CD14-positive monocyte (primary cell): Measurements from ENCODE around the gene F10. TPM values are rescaled to one million over a fixed set of nuclear protein-coding genes. Genes with fewer than 3 reads are reported as not detected.
"Not testable (repeated sequence)": the region's sequence is repeated elsewhere in the genome, so short reads cannot be mapped to it uniquely, and the experiment has no call there.

Experiments
- DNase-seq, 3 donors: peaks; one replicate each; pipeline ENCODE4 v3.0.0-alpha.2; 2011 to 2022
- H2AFZ ChIP-seq: 2 replicates; pipeline ENCODE4 v1.6.0; 2012; ENCODE audit warnings: mild to moderate bottlenecking, low read depth, low read length, inconsistent platforms; ENCODE audit not compliant: insufficient read depth, poor library complexity, severe bottlenecking
- H3K27ac ChIP-seq, 2 donors: 1 replicate in 1 of 2; 2 replicates in 1 of 2; pipeline ENCODE4 v1.5.1; 2012 to 2013; ENCODE audit warnings: low read length in 2 of 2, control low read depth in 1 of 2, inconsistent platforms in 1 of 2, low read depth in 1 of 2, mild to moderate bottlenecking in 1 of 2
- H3K27me3 ChIP-seq, 2 donors: one replicate each; pipeline versions ENCODE4 v1.6.0 to v1.6.1; 2011 to 2013; ENCODE audit warnings: low read length in 2 of 2; ENCODE audit not compliant: control insufficient read depth in 2 of 2, insufficient read depth in 2 of 2
- H3K36me3 ChIP-seq, 2 donors: replicated peaks in 1 of 2; 1 replicate in 1 of 2; 2 replicates in 1 of 2; pipeline versions ENCODE4 v1.5.1 to v1.6.1; 2012 to 2013; ENCODE audit warnings: low read length in 2 of 2, control low read depth in 1 of 2, inconsistent platforms in 1 of 2, mild to moderate bottlenecking in 1 of 2; ENCODE audit not compliant: insufficient read depth in 2 of 2, control insufficient read depth in 1 of 2
- H3K4me1 ChIP-seq, 2 donors: 1 replicate in 1 of 2; 2 replicates in 1 of 2; pipeline versions ENCODE4 v1.5.1 to v1.6.1; 2012 to 2013; ENCODE audit warnings: low read length in 2 of 2, control low read depth in 1 of 2, inconsistent platforms in 1 of 2, mild to moderate bottlenecking in 1 of 2, moderate library complexity in 1 of 2; ENCODE audit not compliant: insufficient read depth in 2 of 2, control insufficient read depth in 1 of 2
- H3K4me2 ChIP-seq: replicated peaks from 2 replicates; pipeline ENCODE3; 2012; ENCODE audit warnings: low read length, moderate library complexity, mild to moderate bottlenecking; ENCODE audit not compliant: poor library complexity, severe bottlenecking; ENCODE audit errors: extremely low read depth
- H3K4me3 ChIP-seq, 3 experiments: fragments of 200-600 bp in 1 of 3; sonication (generic) in 1 of 3; replicated peaks in 1 of 3; 1 replicate in 2 of 3; 2 replicates in 1 of 3; pipeline ENCODE4 v1.5.1; 2011 to 2013; ENCODE audit warnings: low read length in 3 of 3, mild to moderate bottlenecking in 3 of 3, control low read depth in 2 of 3, low read depth in 2 of 3, inconsistent platforms in 1 of 3, moderate library complexity in 1 of 3
- H3K79me2 ChIP-seq: 2 replicates; pipeline ENCODE4 v1.6.0; 2012; ENCODE audit warnings: mild to moderate bottlenecking, control low read depth, inconsistent platforms, low read length, moderate library complexity; ENCODE audit not compliant: insufficient read depth
- H3K9ac ChIP-seq: 2 replicates; pipeline ENCODE4 v1.6.0; 2017; ENCODE audit warnings: low read length, mild to moderate bottlenecking; ENCODE audit not compliant: insufficient read depth, poor library complexity, severe bottlenecking
- H3K9me3 ChIP-seq, 2 donors: replicated peaks in 1 of 2; 1 replicate in 1 of 2; 2 replicates in 1 of 2; pipeline versions ENCODE4 v1.5.1 to v1.6.1; 2012 to 2013; ENCODE audit warnings: low read length in 2 of 2, control low read depth in 1 of 2; ENCODE audit not compliant: control insufficient read depth in 1 of 2, insufficient read depth in 1 of 2
- H4K20me1 ChIP-seq: 2 replicates; pipeline ENCODE4 v1.6.0; 2012; ENCODE audit warnings: mild to moderate bottlenecking, low read length, control low read depth, moderate library complexity; ENCODE audit not compliant: insufficient read depth
- H3K27ac Mint-ChIP-seq, 7 donors: one replicate each; pipeline ENCODE4 v1.8.0; 2020; ENCODE audit warnings: mild to moderate bottlenecking in 7 of 7, mixed read lengths in 7 of 7, moderate library complexity in 6 of 7, inconsistent platforms in 2 of 7
- H3K27me3 Mint-ChIP-seq, 3 donors: one replicate each; pipeline ENCODE4 v1.8.0; 2021 to 2022; ENCODE audit warnings: low read depth in 3 of 3, mild to moderate bottlenecking in 3 of 3, mixed read lengths in 3 of 3, moderate library complexity in 3 of 3, inconsistent platforms in 1 of 3
- H3K36me3 Mint-ChIP-seq, 2 donors: one replicate each; pipeline ENCODE4 v1.8.0; 2020; ENCODE audit warnings: mixed read lengths in 2 of 2, inconsistent platforms in 1 of 2, mild to moderate bottlenecking in 1 of 2
- H3K4me1 Mint-ChIP-seq: one replicate; pipeline ENCODE4 v1.8.0; 2020; ENCODE audit warnings: mild to moderate bottlenecking, mixed read lengths
- H3K4me3 Mint-ChIP-seq, 2 donors: one replicate each; pipeline ENCODE4 v1.8.0; 2020; ENCODE audit warnings: mild to moderate bottlenecking in 2 of 2, mixed read lengths in 2 of 2, moderate library complexity in 1 of 2
- H3K9me3 Mint-ChIP-seq, 7 donors: one replicate each; pipeline ENCODE4 v1.8.0; 2020 to 2022; ENCODE audit warnings: mixed read lengths in 7 of 7, mild to moderate bottlenecking in 6 of 7, moderate library complexity in 6 of 7, inconsistent platforms in 2 of 7
- WGBS: methylation state at CpG from one replicate; pipeline ENCODE4 v1.1.5; 2013; ENCODE audit warnings: missing lambda C conversion rate; ENCODE audit not compliant: insufficient coverage; 5-methylcytosine and 5-hydroxymethylcytosine counted together
- intact Hi-C, 2 donors: fragments of 100-400 bp; cut with micrococcal nuclease; formaldehyde crosslinking; loops; one replicate each; pipeline versions ENCODE4 v1.15.0 to v1.15.1; 2023
- polyA plus RNA-seq, 3 donors: library from polyadenylated mRNA; depleted of rRNA in 1 of 3; unstranded in 2 of 3; stranded (reverse) in 1 of 3; fragments of 300-500 nt in 2 of 3; fragments of >200 nt in 1 of 3; fragmentation: Illumina TruSeq in 2 of 3; gene quantifications; 1 replicate in 2 of 3; 2 replicates in 1 of 3; pipeline ENCODE4 v1.2.3, GENCODE V29; 2012 to 2021
- TF ChIP-seq, protein P1 (sequence below): fragments of 200-600 bp; IDR thresholded peaks from one replicate; pipeline ENCODE4 v1.8.0; 2022; ENCODE audit warnings: antibody characterized with exemption, mild to moderate bottlenecking

Gene F10
- polyA plus RNA-seq, 3 donors, result not detected

DNA sequence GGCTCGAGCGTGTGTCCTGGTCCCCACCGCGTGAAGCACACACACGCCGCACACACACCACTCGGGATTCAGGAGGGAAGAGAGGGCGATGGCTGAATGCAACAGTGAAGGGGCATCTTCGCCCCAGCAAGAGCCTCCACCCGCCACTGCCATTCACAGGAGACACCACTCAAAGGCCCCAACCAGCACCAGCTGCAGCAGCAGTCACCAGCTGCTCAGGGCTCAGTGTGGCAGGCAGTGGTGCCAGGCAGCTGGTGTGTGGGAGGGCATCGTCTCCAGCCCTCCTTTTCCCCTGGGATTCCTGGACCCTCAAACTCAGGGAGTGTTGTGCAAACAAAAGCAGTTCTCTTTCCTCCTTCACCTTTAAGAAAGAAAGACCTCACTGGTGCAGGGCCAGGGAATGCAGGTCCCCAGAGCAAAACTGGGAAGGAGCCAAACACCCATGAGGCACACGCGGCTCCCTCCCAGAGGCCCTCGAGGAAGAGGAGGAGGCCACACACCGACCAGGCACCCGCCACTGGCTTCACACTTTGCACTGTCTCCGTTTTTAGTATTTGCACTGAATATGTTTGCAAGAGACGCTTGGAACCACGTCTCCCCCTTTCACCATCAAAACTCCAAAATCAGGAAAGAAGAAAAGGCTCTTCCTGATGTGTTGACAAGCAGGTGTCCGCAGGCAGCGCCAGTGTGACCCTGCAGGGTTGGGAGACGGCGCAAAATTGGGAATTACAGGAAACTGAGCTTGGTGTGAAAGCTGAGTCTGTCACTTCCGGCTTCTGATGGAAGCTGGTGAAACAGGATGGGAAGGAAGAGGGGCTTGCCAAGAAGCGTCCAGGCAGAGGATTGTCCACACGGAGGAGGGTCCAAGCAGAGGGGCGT is 43.5 kb upstream of the F10 start:
- Histone ChIP-seq H3K27me3 (no peaks in the 10 kb centered on the region), H3K27ac (no peak overlapping the region), H3K4me3 (no peak overlapping the region), H3K4me1 (no peaks in the 10 kb centered on the region), H3K9ac (no peak overlapping the region), H3K36me3 (no peaks in the 10 kb centered on the region), H3K4me2 (no peak overlapping the region), H3K79me2 (no peaks in the 10 kb centered on the region), H2AFZ (no peak overlapping the region), H4K20me1 (no peaks in the 10 kb centered on the region), H3K9me3 (no peaks in the 10 kb centered on the region)
- intact Hi-C loops, result no loop called here
- Mint-ChIP-seq H3K27me3 (peaks cover 0 to 2% (median 2%) of the 10 kb centered on the region in 3 donors), H3K4me3 (no peak overlapping the region), H3K36me3 (no peaks in the 10 kb centered on the region), H3K9me3 (peaks cover 0 to 5% (median 0%) of the 10 kb centered on the region in 7 donors), H3K4me1 (no peaks in the 10 kb centered on the region), H3K27ac (no peak overlapping the region)
- 93% methylated on average over 19 of the region's 27 CpGs for WGBS
- DNase-seq, result no peak
- TF ChIP-seq, protein P1, sequence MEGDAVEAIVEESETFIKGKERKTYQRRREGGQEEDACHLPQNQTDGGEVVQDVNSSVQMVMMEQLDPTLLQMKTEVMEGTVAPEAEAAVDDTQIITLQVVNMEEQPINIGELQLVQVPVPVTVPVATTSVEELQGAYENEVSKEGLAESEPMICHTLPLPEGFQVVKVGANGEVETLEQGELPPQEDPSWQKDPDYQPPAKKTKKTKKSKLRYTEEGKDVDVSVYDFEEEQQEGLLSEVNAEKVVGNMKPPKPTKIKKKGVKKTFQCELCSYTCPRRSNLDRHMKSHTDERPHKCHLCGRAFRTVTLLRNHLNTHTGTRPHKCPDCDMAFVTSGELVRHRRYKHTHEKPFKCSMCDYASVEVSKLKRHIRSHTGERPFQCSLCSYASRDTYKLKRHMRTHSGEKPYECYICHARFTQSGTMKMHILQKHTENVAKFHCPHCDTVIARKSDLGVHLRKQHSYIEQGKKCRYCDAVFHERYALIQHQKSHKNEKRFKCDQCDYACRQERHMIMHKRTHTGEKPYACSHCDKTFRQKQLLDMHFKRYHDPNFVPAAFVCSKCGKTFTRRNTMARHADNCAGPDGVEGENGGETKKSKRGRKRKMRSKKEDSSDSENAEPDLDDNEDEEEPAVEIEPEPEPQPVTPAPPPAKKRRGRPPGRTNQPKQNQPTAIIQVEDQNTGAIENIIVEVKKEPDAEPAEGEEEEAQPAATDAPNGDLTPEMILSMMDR, result no peak

DNA sequence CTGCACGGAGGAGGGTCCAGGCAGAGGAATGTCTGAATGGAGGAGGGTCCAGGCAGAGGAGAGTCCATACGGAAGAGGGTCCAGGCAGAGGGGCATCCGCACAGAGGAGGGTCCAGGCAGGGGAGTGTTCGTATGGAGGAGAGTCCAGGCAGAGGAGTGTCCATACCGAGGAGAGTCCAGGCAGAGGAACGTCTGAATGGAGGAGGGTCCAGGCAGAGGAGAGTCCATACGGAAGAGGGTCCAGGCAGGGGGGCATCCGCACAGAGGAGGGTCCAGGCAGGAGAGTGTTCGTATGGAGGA is 42.9 kb upstream of the F10 start:
- H3K36me3 Mint-ChIP-seq, H3K9ac ChIP-seq, H3K27ac ChIP-seq, H3K4me3 Mint-ChIP-seq, H3K27me3 ChIP-seq, H4K20me1 ChIP-seq, H3K4me3 ChIP-seq, H2AFZ ChIP-seq, H3K27me3 Mint-ChIP-seq, DNase-seq, H3K36me3 ChIP-seq, H3K4me2 ChIP-seq, H3K4me1 Mint-ChIP-seq, H3K9me3 Mint-ChIP-seq, H3K4me1 ChIP-seq, H3K27ac Mint-ChIP-seq, H3K9me3 ChIP-seq, intact Hi-C loops, H3K79me2 ChIP-seq: not testable (repeated sequence)
- WGBS, result 82% methylated on average over 5 of the region's 9 CpGs
